H9 (cell line): ENCODE results near the gene KRTAP10-9. TPM values are rescaled to one million over a fixed set of nuclear protein-coding genes. Genes with fewer than 3 reads are reported as not detected.

Source experiments
- DNase-seq: peaks from one replicate; pipeline ENCODE4 v3.0.0-alpha.2; 2017
- H2AFZ ChIP-seq: one replicate; pipeline ENCODE4 v1.6.1; 2013; ENCODE audit warnings: mild to moderate bottlenecking, low read length, control low read depth, moderate library complexity
- H2AK5ac ChIP-seq: 2 replicates; pipeline ENCODE4 v1.6.1; 2013; ENCODE audit warnings: low read length, control low read depth, mixed read lengths; ENCODE audit not compliant: insufficient read length
- H2BK120ac ChIP-seq: one replicate; pipeline ENCODE4 v1.6.1; 2013; ENCODE audit warnings: low read depth, mild to moderate bottlenecking, low read length, control low read depth, inconsistent platforms; ENCODE audit not compliant: poor library complexity, severe bottlenecking
- H2BK12ac ChIP-seq: 2 replicates; pipeline ENCODE4 v1.6.1; 2013; ENCODE audit warnings: low read length, control low read depth, mixed read lengths, low read depth; ENCODE audit not compliant: insufficient read length
- H2BK15ac ChIP-seq: 2 replicates; pipeline ENCODE4 v1.6.1; 2013; ENCODE audit warnings: low read depth, low read length, control low read depth
- H2BK20ac ChIP-seq: one replicate; pipeline ENCODE4 v1.6.1; 2013; ENCODE audit warnings: low read depth, mild to moderate bottlenecking, low read length, control low read depth, inconsistent platforms; ENCODE audit not compliant: poor library complexity, severe bottlenecking
- H2BK5ac ChIP-seq: 2 replicates; pipeline ENCODE4 v1.6.1; 2013; ENCODE audit warnings: low read length, control low read depth, mixed read lengths; ENCODE audit not compliant: insufficient read length
- H3K14ac ChIP-seq: 2 replicates; pipeline ENCODE4 v1.6.1; 2013; ENCODE audit warnings: low read length, control low read depth; ENCODE audit not compliant: insufficient read depth
- H3K18ac ChIP-seq: 2 replicates; pipeline ENCODE4 v1.6.1; 2013; ENCODE audit warnings: low read depth, mild to moderate bottlenecking, mixed read lengths, low read length, control low read depth; ENCODE audit not compliant: insufficient read length
- H3K23ac ChIP-seq: 2 replicates; pipeline ENCODE4 v1.6.1; 2013; ENCODE audit warnings: low read length, control low read depth, mixed read lengths, low read depth; ENCODE audit not compliant: insufficient read length
- H3K23me2 ChIP-seq: 2 replicates; pipeline ENCODE4 v1.6.1; 2013; ENCODE audit warnings: low read depth, mild to moderate bottlenecking, mixed read lengths, low read length, control low read depth; ENCODE audit not compliant: insufficient read length, poor library complexity, severe bottlenecking
- H3K27ac ChIP-seq: 2 replicates; pipeline ENCODE4 v1.5.1; 2013; ENCODE audit warnings: low read length, control low read depth, mixed read lengths, low read depth; ENCODE audit not compliant: insufficient read length
- H3K27me3 ChIP-seq: 2 replicates; pipeline ENCODE4 v1.6.1; 2013; ENCODE audit warnings: low read length, control low read depth, inconsistent platforms; ENCODE audit not compliant: insufficient read depth
- H3K4ac ChIP-seq: 2 replicates; pipeline ENCODE4 v1.6.1; 2013; ENCODE audit warnings: low read depth, mild to moderate bottlenecking, control low read depth, inconsistent platforms, low read length, moderate library complexity
- H3K4me1 ChIP-seq: 2 replicates; pipeline ENCODE4 v1.6.1; 2013; ENCODE audit warnings: low read length, control low read depth, inconsistent platforms; ENCODE audit not compliant: insufficient read depth
- H3K4me2 ChIP-seq: 2 replicates; pipeline ENCODE4 v1.6.1; 2013; ENCODE audit warnings: low read length, control low read depth, mixed read lengths; ENCODE audit not compliant: insufficient read length, insufficient read depth
- H3K56ac ChIP-seq: 2 replicates; pipeline ENCODE4 v1.6.1; 2013; ENCODE audit warnings: low read depth, mild to moderate bottlenecking, mixed read lengths, low read length, control low read depth; ENCODE audit not compliant: insufficient read length
- H3K79me1 ChIP-seq: 2 replicates; pipeline ENCODE4 v1.6.1; 2013; ENCODE audit warnings: low read depth, mild to moderate bottlenecking, moderate library complexity, low read length, control low read depth, inconsistent platforms; ENCODE audit not compliant: insufficient read depth, poor library complexity, severe bottlenecking
- H3K79me2 ChIP-seq: 2 replicates; pipeline ENCODE4 v1.6.1; 2013; ENCODE audit warnings: low read length, control low read depth, inconsistent platforms; ENCODE audit not compliant: insufficient read depth
- H3K9ac ChIP-seq: 2 replicates; pipeline ENCODE4 v1.6.1; 2013; ENCODE audit warnings: low read length, control low read depth, mixed read lengths; ENCODE audit not compliant: insufficient read length; ENCODE audit errors: extremely low read depth
- H3K9me3 ChIP-seq: one replicate; pipeline ENCODE4 v1.6.1; 2013; ENCODE audit warnings: low read depth, low read length, inconsistent platforms; ENCODE audit not compliant: control insufficient read depth
- H3T11ph ChIP-seq: one replicate; pipeline ENCODE4 v1.6.1; 2013; ENCODE audit warnings: mild to moderate bottlenecking, low read length, control low read depth, inconsistent platforms
- H4K20me1 ChIP-seq: one replicate; pipeline ENCODE4 v1.6.1; 2013; ENCODE audit not compliant: control insufficient read depth, insufficient read length, insufficient read depth
- H4K5ac ChIP-seq: 2 replicates; pipeline ENCODE4 v1.6.1; 2013; ENCODE audit warnings: low read depth, mild to moderate bottlenecking, mixed read lengths, low read length, control low read depth; ENCODE audit not compliant: insufficient read length
- H4K8ac ChIP-seq: replicated peaks from 2 replicates; pipeline ENCODE4 v1.6.1; 2013; ENCODE audit warnings: low read length, control low read depth, mixed read lengths, low read depth; ENCODE audit not compliant: insufficient read length
- H4K91ac ChIP-seq: 2 replicates; pipeline ENCODE4 v1.6.1; 2013; ENCODE audit warnings: low read depth, mild to moderate bottlenecking, moderate library complexity, mixed read lengths, low read length, control low read depth; ENCODE audit not compliant: insufficient read length
- H3K27ac Mint-ChIP-seq, 3 experiments: 2 replicates in 2 of 3; 3 replicates in 1 of 3; pipeline ENCODE4 v1.8.0; 2020 to 2021; ENCODE audit warnings: mixed read lengths in 3 of 3, mild to moderate bottlenecking in 1 of 3, moderate library complexity in 1 of 3
- H3K27me3 Mint-ChIP-seq: 2 replicates; pipeline ENCODE4 v1.8.0; 2021; ENCODE audit warnings: low read depth, mild to moderate bottlenecking, moderate library complexity, mixed read lengths
- H3K36me3 Mint-ChIP-seq, 3 experiments: 2 replicates in 2 of 3; 3 replicates in 1 of 3; pipeline ENCODE4 v1.8.0; 2020 to 2021; ENCODE audit warnings: low read depth in 3 of 3, mixed read lengths in 3 of 3; ENCODE audit not compliant: insufficient read depth in 1 of 3
- H3K4me1 Mint-ChIP-seq, 2 experiments: 2 replicates each; pipeline ENCODE4 v1.8.0; 2020; ENCODE audit warnings: mixed read lengths in 2 of 2
- H3K4me3 Mint-ChIP-seq, 2 experiments: 2 replicates in 1 of 2; 3 replicates in 1 of 2; pipeline ENCODE4 v1.8.0; 2020 to 2021; ENCODE audit warnings: mild to moderate bottlenecking in 2 of 2, mixed read lengths in 2 of 2, moderate library complexity in 1 of 2
- H3K9me3 Mint-ChIP-seq, 2 experiments: 2 replicates in 1 of 2; 3 replicates in 1 of 2; pipeline ENCODE4 v1.8.0; 2020; ENCODE audit warnings: mild to moderate bottlenecking in 2 of 2, mixed read lengths in 2 of 2, moderate library complexity in 1 of 2
- CTCF ChIP-seq: fragments of 200-600 bp; sonication (generic); conservative IDR thresholded peaks from 3 replicates; pipeline ENCODE4 v1.8.0; 2021; ENCODE audit warnings: antibody characterized with exemption, mild to moderate bottlenecking
- WGBS: extraction: QIAGEN DNeasy Blood & Tissue Kit; methylation state at CpG from one replicate; pipeline ENCODE4 v1.1.7; 2013; ENCODE audit warnings: missing lambda C conversion rate, low lambda C conversion rate, mixed read lengths; ENCODE audit not compliant: insufficient read length; ENCODE audit errors: extremely low coverage; 5-methylcytosine and 5-hydroxymethylcytosine counted together
- total RNA-seq: library from RNA; stranded (reverse); gene quantifications from 2 replicates; pipeline ENCODE4 v1.2.1, GENCODE V29; 2021

KRTAP10-9 gene
- total RNA-seq, 1 experiment from 2014 or later: not detected

DNA sequence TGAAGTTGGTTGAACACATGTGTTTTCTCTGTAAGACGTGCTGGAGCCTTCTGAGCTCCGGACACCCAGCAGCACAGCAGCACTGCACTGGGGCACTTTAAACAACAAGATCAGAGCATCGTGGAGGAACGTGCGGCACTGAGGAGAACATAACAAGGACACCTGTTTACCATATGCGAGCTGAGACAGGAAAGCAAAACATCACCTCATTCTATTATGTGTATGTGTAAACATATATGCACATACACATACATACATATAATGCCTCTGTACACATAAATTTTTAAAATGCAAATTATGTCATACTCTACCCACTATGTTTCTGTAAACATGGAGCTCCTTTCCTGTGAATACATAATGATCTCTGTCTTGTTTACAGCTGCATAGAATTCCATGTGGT, 31.4 kb upstream of the KRTAP10-9 start:
- peak overlapping the region; percentile 63 for H2BK12ac ChIP-seq
- H3K9ac ChIP-seq: no peak overlapping the region
- no peaks in the 10 kb centered on the region for H3K23me2 ChIP-seq
- Mint-ChIP-seq H3K4me3 (no peak overlapping the region), H3K4me1 (peaks cover 53 to 55% of the 10 kb centered on the region in 2 experiments), H3K27me3 (no peaks in the 10 kb centered on the region; the same call in none of the 2 replicates), H3K9me3 (no peaks in the 10 kb centered on the region; a peak in 2 of 5 replicates), H3K36me3 (peaks cover 0 to 4% (median 0%) of the 10 kb centered on the region in 3 experiments; a peak in 1 of 7 replicates), H3K27ac (no peak overlapping the region)
- no peak overlapping the region for H2BK120ac ChIP-seq
- no peak overlapping the region for H3K14ac ChIP-seq
- no peaks in the 10 kb centered on the region for H3K79me1 ChIP-seq
- H3T11ph ChIP-seq: no peak overlapping the region
- H4K91ac ChIP-seq: no peak overlapping the region
- no peak overlapping the region for H3K18ac ChIP-seq
- H3K56ac ChIP-seq: no peak overlapping the region
- H4K8ac ChIP-seq: no peak overlapping the region
- no peaks in the 10 kb centered on the region for H4K20me1 ChIP-seq
- no peak overlapping the region for H2BK15ac ChIP-seq
- no peak overlapping the region for H2AK5ac ChIP-seq
- no peaks in the 10 kb centered on the region for H3K9me3 ChIP-seq
- no peaks in the 10 kb centered on the region for H3K79me2 ChIP-seq
- no peaks in the 10 kb centered on the region for H3K27me3 ChIP-seq
- no peak overlapping the region for H3K4ac ChIP-seq
- H3K4me2 ChIP-seq: no peak overlapping the region
- no peak overlapping the region for H2BK5ac ChIP-seq
- H4K5ac ChIP-seq: no peak overlapping the region
- no peaks in the 10 kb centered on the region; the same call in 1 of the 2 replicates for H3K4me1 ChIP-seq
- no peak for TF ChIP-seq CTCF
- no peak overlapping the region for H3K23ac ChIP-seq
- no peak overlapping the region for H2AFZ ChIP-seq
- no CpG with 5 or more reads among the region's 6 CpGs for WGBS
- no peak for DNase-seq
- no peak overlapping the region for H2BK20ac ChIP-seq
- H3K27ac ChIP-seq: no peak overlapping the region
